Left lobe of liver (tissue), 2 donors: ENCODE measurements around the gene HNRNPA1. TPM values are rescaled to one million over a fixed set of nuclear protein-coding genes. Genes with fewer than 3 reads are reported as not detected.
"Not testable (repeated sequence)": the region's sequence is repeated elsewhere in the genome, so short reads cannot be mapped to it uniquely, and the experiment has no call there.

Source experiments
- ATAC-seq: fragments of 200-7000 bp; cut with Tn5 transposase; one replicate; pipeline ENCODE4 v1.9.1; 2020; ENCODE audit warnings: mild to moderate bottlenecking, moderate library complexity
- DNase-seq: peaks from one replicate; pipeline ENCODE4 v3.0.0-alpha.2; 2020; ENCODE audit warnings: low spot score
- total RNA-seq: library from RNA; stranded (reverse); gene quantifications from one replicate; pipeline ENCODE4 v1.2.1, GENCODE V29; 2021
- donor health status: DM: no; HTN: no; CAD: no; lungs with moderate emphysema.
- donor health status: DM: no; HTN: yes; CAD: no.

The HNRNPA1 gene
- total RNA-seq, 1 donor from 2014 or later: 144 TPM

- no peak for ATAC-seq
- DNase-seq: no peak
These were observed 16.0 kb downstream of the HNRNPA1 start for GRCh38 chr12:54296393-54297099.

GRCh38 chr12:54298904-54299303 lies 18.4 kb downstream of the HNRNPA1 start:
- ATAC-seq (no peak), DNase-seq (peak; percentile 31)

GRCh38 chr12:54299515-54300224 lies 19.1 kb downstream of the HNRNPA1 start:
- DNase-seq: no peak
- no peak for ATAC-seq

- no peak for DNase-seq
- ATAC-seq: no peak
These were observed 19.8 kb downstream of the HNRNPA1 start for GRCh38 chr12:54300225-54300731.

DNA sequence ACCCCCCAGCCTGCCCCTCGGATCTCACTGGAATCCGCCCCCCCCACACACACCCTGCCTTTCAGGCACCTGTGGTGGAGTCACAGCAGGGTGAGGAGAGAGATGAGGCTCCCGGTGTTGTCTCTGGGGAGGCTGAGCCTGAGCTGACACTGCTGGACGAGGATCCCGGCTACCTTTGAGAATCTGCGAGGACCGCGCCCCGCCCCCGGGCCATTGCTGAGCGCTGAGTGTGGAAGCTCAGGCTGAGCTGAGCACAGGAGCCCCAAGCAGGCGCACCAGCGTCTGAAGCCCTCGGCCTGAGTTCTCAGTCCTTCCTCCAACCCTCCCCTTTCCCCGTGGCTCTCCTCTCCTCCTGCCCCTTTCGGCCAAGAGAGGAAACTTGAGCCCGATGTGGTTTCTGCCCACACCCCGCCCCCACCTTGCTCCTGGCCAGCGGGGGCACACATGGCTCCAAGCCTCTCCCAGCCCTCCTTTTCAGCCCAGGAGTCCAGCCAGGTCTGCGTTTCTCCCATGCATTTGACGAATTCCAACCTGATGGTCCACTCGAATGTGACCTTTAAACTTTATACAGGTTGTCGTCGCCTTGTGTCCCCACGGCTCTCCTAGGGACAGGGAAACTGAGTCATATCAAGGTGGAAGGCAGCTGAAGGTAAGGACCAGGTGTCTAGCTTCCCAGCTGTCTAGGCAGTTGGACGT lies 20.4 kb downstream of the HNRNPA1 start, which contains the start of gene NFE2:
NFE2 (minus strand) TSS at position 284 of the 696 bp plus-strand sequence. CDS start 5,767 bp downstream, outside the sequence.
- peak; percentile 61 for DNase-seq
- peak; percentile 60 for ATAC-seq

DNA sequence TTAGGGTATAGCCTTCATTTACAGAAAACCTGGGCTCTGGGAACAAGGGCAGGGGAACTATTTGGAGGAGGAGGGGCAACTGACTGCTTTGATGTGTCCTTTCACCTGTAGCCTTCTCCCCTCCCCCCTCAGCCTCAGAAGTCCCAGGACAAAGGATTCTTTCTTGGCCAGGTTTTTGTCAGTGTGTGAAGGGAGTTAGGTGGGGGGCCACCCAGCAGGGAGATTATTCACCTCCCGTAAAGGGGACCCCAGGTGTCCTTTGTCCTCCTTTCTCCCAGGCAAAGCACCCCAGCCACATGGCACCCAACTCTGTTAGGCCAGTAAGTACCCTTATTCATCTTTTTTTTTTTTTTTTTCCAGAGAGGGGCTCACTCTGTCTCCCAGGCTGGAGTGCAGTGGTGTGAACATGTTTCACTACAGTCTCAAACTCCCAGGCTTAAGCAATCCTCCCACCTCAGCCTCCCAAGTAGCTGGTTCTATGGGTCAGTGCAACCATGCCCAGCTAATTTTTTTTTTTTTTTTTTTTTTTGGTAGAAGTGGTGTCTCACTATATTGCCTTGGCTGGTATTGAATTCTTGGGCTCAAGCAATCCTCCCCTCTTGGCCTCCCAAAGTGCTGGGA lies 21.0 kb downstream of the HNRNPA1 start:
- no peak for DNase-seq
- no peak for ATAC-seq

- ATAC-seq: no peak
- DNase-seq: no peak
These were observed 23.1 kb downstream of the HNRNPA1 start for GRCh38 chr12:54303640-54304039.

- ATAC-seq: peak; percentile 95
- DNase-seq: peak; percentile 87
These were observed 23.8 kb downstream of the HNRNPA1 start for GRCh38 chr12:54304187-54304810.

DNA sequence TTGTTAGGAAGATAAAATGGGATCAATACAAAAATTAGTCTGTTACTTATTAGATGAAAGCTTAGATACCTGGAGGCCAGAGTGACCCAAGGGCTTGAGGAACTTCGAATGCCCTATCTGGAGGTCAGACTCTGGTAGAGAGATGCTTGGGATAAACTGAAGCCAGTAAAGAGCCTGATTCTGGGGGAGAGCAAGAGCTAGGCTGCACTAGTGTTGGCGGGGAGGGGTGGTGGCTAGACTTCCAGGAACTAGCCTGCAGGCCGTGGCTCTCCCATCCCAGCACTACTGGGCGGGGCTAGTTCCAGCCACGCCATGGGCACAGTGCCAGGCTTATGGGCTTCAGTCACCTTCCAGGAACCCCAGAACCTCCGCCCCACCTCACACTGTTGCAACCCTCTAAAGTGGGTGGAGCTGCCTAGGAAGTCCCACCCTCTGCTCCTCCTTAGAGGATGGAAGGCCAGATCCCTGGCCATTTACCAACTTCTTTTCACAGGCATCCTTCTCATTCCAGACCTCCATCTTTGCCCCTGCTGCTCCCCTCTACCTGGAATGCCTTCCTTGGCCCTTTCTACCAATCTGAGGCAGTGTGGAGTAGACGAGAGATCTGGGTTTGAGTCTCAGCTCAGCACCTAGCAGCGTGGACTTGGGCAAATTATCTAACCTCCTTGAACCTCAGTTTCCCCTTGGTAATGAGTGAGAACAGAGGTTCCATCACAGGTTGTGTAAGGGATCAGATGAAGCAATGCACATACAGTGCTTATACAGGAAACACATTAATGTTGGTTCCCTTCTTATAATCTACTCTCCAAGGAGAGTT lies 26.6 kb downstream of the HNRNPA1 start:
- ATAC-seq (peak; percentile 36), DNase-seq (peak; percentile 72)

DNA sequence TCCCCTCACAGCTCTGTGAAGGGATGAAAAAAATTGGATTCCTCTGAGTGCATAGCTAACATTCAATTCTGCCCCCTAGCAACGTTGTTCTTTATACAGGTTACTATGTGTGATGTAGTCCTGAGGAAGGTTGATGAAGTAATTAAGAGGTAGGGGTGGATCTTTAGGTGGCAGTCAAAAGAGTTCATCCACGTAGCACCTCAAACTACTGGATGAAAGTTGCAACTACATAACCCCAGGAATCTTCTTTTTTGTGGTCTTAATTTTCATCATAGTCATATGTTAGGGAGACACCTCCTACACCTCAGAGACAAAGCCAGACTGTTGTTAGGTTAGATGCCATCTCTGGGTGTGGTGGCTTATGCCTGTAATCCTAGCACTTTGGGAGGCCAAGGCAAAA lies 30.5 kb downstream of the HNRNPA1 start:
- DNase-seq: no peak
- no peak for ATAC-seq

GRCh38 chr12:54312309-54312708 lies 31.8 kb downstream of the HNRNPA1 start:
- not testable (repeated sequence) for ATAC-seq, DNase-seq

GRCh38 chr12:54321363-54321762 lies 40.8 kb downstream of the HNRNPA1 start:
- DNase-seq: no peak
- no peak for ATAC-seq

DNA sequence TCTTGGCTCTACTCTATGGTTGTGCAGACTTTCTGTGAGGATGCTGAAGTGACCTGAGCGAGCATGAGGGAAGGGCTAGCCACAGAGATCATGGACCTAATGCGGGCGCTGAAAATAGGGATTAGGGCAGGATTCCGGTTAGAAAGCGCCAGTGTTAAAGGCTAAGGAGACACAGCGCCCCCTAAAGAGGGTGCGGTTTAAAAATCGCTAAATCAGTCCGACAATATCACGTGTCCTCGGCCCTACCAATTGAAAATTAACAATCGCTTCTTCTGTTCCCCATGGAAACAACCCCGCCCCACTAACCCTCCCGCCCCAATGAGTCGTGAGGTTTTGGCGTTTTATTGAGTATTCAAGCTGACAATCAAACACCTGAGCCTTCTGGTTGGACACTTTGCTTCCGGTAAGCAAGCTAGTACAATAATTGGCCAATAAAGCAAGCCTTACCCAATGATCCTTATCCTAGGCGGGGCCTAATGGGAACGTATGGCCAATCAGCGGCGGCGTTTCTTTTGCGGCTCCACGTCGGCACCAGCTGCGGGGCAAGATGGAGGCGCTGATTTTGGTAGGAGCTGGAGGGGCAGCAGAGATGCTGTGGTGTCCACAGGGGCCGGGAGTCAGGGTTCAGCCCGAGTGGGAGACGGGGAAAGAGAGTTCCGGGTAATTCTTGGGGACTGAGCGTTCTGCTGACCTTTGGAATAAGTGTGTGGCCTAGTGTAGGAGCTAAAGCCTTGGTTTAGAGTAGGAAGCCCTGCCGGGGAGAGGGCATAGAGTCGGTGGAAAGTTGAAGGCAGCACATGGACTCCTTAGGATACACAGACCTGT lies 44.3 kb downstream of the HNRNPA1 start, which contains the start of gene COPZ1:
COPZ1 (plus strand) TSS at position 515 of the 825 bp plus-strand sequence; CDS start at position 548, 33 bp downstream.
- ATAC-seq (peak; percentile 96), DNase-seq (peak; percentile 95)

DNA sequence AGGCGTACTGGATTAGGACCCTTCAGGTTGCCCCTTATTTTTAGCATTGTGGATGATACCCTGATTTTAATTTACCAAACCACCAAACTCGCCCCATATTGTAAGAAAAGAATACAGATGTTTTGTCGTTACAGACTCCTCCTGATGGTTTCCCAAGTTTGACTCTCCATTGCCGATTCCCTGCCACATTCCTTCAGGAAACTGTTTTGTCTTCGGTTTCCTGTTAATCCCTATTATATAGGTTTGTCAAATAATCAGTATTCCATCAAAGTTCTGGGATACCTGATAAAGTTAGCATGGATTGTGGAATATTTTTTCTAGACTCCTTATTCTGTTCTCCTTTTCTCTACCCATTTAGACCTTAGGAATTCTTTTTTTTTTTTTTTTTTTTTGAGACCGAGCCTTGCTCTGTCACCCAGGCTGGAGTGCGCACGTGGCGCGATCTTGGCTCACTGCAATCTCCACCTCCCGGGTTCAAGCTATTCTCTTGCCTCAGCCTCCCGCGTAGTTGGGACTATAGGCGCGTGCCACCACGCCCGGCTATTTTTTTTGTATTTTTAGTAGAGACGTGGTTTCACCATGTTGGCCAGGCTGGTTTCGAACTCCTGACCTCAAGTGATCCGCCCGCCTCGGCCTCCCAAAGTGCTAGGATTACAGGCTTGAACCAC lies 45.0 kb downstream of the HNRNPA1 start:
- not testable (repeated sequence) for DNase-seq, ATAC-seq

GRCh38 chr12:54328595-54329337 lies 48.2 kb downstream of the HNRNPA1 start:
- ATAC-seq: no peak
- no peak for DNase-seq

DNA sequence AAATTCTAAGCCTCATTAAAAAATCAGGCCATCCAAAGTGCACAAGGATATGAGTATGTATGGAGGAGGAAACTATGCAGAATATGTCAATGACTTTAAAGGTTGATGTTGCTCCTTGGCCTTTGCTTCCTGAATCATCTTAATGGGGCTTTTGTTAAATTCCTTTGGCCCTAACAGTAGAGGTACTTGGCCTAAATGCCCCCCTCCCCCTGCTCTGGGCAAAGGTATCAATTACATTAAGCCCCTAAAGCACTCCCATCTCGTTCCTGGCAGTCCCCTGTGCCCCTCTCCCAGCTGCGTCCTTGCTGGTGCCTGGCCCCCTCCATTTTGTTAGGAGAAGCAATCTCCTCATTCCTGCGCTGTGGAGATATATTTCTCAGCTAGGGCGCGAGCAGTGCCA lies 49.2 kb downstream of the HNRNPA1 start:
- ATAC-seq: no peak
- no peak for DNase-seq

- ATAC-seq (no peak), DNase-seq (no peak)
These were observed 49.9 kb downstream of the HNRNPA1 start for GRCh38 chr12:54330442-54330841.
